Testis (tissue), 3 donors: ENCODE measurements around the gene IL16. TPM values are rescaled to one million over a fixed set of nuclear protein-coding genes. Genes with fewer than 3 reads are reported as not detected.

Source experiments
- DNase-seq: peaks from one replicate; pipeline ENCODE4 v3.0.0-alpha.2; 2019
- H3K27ac ChIP-seq, 2 donors: fragments of 200-600 bp; sonication (generic); one replicate each; pipeline ENCODE4 v1.5.1; 2019
- H3K27me3 ChIP-seq: fragments of 200-600 bp; sonication (generic); one replicate; pipeline ENCODE4 v1.5.1; 2019
- H3K36me3 ChIP-seq: fragments of 200-600 bp; sonication (generic); one replicate; pipeline ENCODE4 v1.5.1; 2017; ENCODE audit warnings: low read depth; ENCODE audit errors: missing control alignments
- H3K4me1 ChIP-seq: fragments of 200-600 bp; sonication (generic); one replicate; pipeline ENCODE4 v1.5.1; 2019
- H3K4me3 ChIP-seq, 2 donors: fragments of 200-600 bp; sonication (generic); one replicate each; pipeline ENCODE4 v1.5.1; 2017 to 2019
- H3K9me3 ChIP-seq: fragments of 200-600 bp; sonication (generic); one replicate; pipeline ENCODE4 v1.5.1; 2017
- CTCF ChIP-seq, 3 experiments: fragments of 450-650 bp in 2 of 3; fragments of 200-600 bp in 1 of 3; sonication (generic) in 1 of 3; IDR thresholded peaks; one replicate each; pipeline ENCODE4 v1.5.1; 2016 to 2019; ENCODE audit warnings: antibody characterized with exemption in 3 of 3, mild to moderate bottlenecking in 2 of 3, moderate library complexity in 1 of 3
- POLR2A ChIP-seq: fragments of 450-650 bp; IDR thresholded peaks from one replicate; pipeline ENCODE4 v1.6.1; 2017; ENCODE audit warnings: antibody characterized with exemption, mild to moderate bottlenecking, moderate library complexity
- WGBS, 2 donors: methylation state at CpG; one replicate each; pipeline ENCODE4 v1.1.5; 2018; 5-methylcytosine and 5-hydroxymethylcytosine counted together
- intact Hi-C: fragments of 100-400 bp; cut with DNase I; formaldehyde crosslinking; loops from one replicate; pipeline ENCODE4 v1.15.1; 2023; ENCODE audit warnings: low total_unique reads
- polyA plus RNA-seq: library from polyadenylated mRNA; stranded (reverse); fragments of 350-450 nt; fragmentation: Illumina TruSeq; extraction: RNeasy Lipid Tissue Mini Kit (QIAGEN cat#74804); gene quantifications from one replicate; pipeline ENCODE4 v1.2.3, GENCODE V29; 2014; ENCODE audit warnings: low read depth, low replicate concordance; ENCODE audit not compliant: insufficient read depth
- total RNA-seq, 2 donors: library from RNA; depleted of rRNA; stranded (reverse); fragments of >200 nt; gene quantifications; one replicate each; pipeline ENCODE4 v1.2.3, GENCODE V29; 2016

Gene IL16
- total and polyA plus RNA-seq, 3 donors from 2014 or later: 13.1 to 17.6 (median 14.9) TPM

GRCh38 chr15:81216422-81216821 is 19.7 kb downstream of the IL16 start:
- DNase-seq: no peak
- Histone ChIP-seq H3K27ac (no peak overlapping the region), H3K4me3 (no peak overlapping the region), H3K9me3 (no peaks in the 10 kb centered on the region), H3K27me3 (no peaks in the 10 kb centered on the region), H3K36me3 (no peaks in the 10 kb centered on the region), H3K4me1 (peaks cover 5% of the 10 kb centered on the region)
- intact Hi-C loops: no loop called here
- TF ChIP-seq CTCF (IDR thresholded peaks at IDR 0.05) (no peak), POLR2A (no peak)
- WGBS, 2 donors: 71 to 78% methylated on average over 3 of the region's 3 CpGs

- Histone ChIP-seq H3K27ac (peak overlapping the region in 1 of 2 donors; percentile 34), H3K4me1 (peaks cover 5% of the 10 kb centered on the region), H3K36me3 (no peaks in the 10 kb centered on the region), H3K4me3 (no peak overlapping the region), H3K9me3 (no peaks in the 10 kb centered on the region), H3K27me3 (no peaks in the 10 kb centered on the region)
- intact Hi-C loops: no loop called here
- TF ChIP-seq CTCF (IDR thresholded peaks at IDR 0.05) (no peak), POLR2A (no peak)
- 64 to 66% methylated on average over 1 of the region's 1 CpG for WGBS, 2 donors
- DNase-seq: no peak
Measured at GRCh38 chr15:81221449-81221848, 24.8 kb downstream of the IL16 start.

- peak overlapping the region in 1 of 2 donors; percentile 45 for H3K27ac ChIP-seq
- intact Hi-C loops: no loop called here
- peaks cover 5% of the 10 kb centered on the region for H3K4me1 ChIP-seq
- no peaks in the 10 kb centered on the region for H3K36me3 ChIP-seq
- H3K4me3 ChIP-seq: no peak overlapping the region
- DNase-seq: no peak
- TF ChIP-seq CTCF (IDR thresholded peaks at IDR 0.05) (no peak), POLR2A (no peak)
- whole genome bisulfite sequencing, 2 donors: 76 to 77% methylated on average over 3 of the region's 3 CpGs
- no peaks in the 10 kb centered on the region for H3K27me3 ChIP-seq
- H3K9me3 ChIP-seq: no peaks in the 10 kb centered on the region
Measured at GRCh38 chr15:81222007-81222406, 25.3 kb downstream of the IL16 start.

- no peak overlapping the region for H3K27ac ChIP-seq
- 69 to 73% methylated on average over 2 of the region's 2 CpGs for WGBS, 2 donors
- no peak for TF ChIP-seq CTCF (IDR thresholded peaks at IDR 0.05)
- no peak for TF ChIP-seq POLR2A
- H3K27me3 ChIP-seq: no peaks in the 10 kb centered on the region
- intact Hi-C loops: no loop called here
- H3K9me3 ChIP-seq: no peaks in the 10 kb centered on the region
- peaks cover 5% of the 10 kb centered on the region for H3K4me1 ChIP-seq
- H3K4me3 ChIP-seq: no peak overlapping the region
- H3K36me3 ChIP-seq: no peaks in the 10 kb centered on the region
- no peak for DNase-seq
Measured at GRCh38 chr15:81223346-81223971, 26.8 kb downstream of the IL16 start.

GRCh38 chr15:81224232-81224631 is 27.6 kb downstream of the IL16 start:
- Histone ChIP-seq H3K27me3 (no peaks in the 10 kb centered on the region), H3K27ac (peak overlapping the region in 1 of 2 donors; percentile 74), H3K4me3 (no peak overlapping the region), H3K9me3 (no peaks in the 10 kb centered on the region), H3K4me1 (peaks cover 5% of the 10 kb centered on the region), H3K36me3 (no peaks in the 10 kb centered on the region)
- intact Hi-C loops: no loop called here
- no peak for DNase-seq
- 96 to 100% methylated on average over 1 of the region's 1 CpG for WGBS, 2 donors
- TF ChIP-seq CTCF (IDR thresholded peaks at IDR 0.05) (no peak), POLR2A (no peak)
